HCT116 (cell line): ENCODE measurements around the gene KASH5.
A peak's percentile ranks its signal among the peaks of the same experiment; 100 is the strongest.

Source experiments
- MAX ChIP-seq: IDR thresholded peaks from 2 replicates; pipeline ENCODE4 v1.6.1; 2012
- POLR2A ChIP-seq: IDR thresholded peaks from 2 replicates; pipeline ENCODE4 v1.7.0; 2011; ENCODE audit warnings: borderline replicate concordance; ENCODE audit not compliant: insufficient read depth, insufficient read length; ENCODE audit errors: extremely low read depth
- POLR2AphosphoS5 ChIP-seq: IDR thresholded peaks from 2 replicates; pipeline ENCODE4 v1.6.1; 2011; ENCODE audit warnings: mild to moderate bottlenecking, low read depth, low read length, moderate library complexity

GRCh38 chr19:49442771-49443365 lies 54.8 kb downstream of the KASH5 start:
- TF ChIP-seq POLR2A (peak; percentile 28), MAX (no peak), POLR2AphosphoS5 (peak; percentile 45)
